Measurements from ENCODE around the gene ST6GALNAC3.

The ST6GALNAC3 gene

DNA sequence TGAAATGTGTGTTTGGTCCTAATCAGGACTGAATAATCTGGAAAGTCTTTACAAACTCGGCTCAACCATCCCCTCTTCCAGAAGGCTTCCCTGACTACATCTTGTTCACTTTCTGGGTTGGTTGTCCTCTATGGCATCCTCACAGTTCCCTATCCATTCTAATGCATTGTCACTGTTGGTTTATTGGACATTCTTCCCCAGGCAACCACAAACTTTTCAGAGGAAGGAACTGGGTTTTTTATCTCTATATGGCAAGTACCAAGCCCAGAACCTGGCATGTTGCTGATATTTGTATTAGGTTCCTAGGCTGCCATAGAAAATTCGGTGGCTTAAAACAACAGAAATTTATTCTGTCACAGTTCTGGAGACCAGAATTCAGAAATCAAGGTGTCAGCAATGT lies 429.2 kb downstream of the ST6GALNAC3 start:
- no peak for DNase-seq
- in situ Hi-C loops (cut with MboI; ENCODE audit: low pct_unique_long_range_greater_than_20kb, low sequenced_read_pairs), result no loop called here

DNA sequence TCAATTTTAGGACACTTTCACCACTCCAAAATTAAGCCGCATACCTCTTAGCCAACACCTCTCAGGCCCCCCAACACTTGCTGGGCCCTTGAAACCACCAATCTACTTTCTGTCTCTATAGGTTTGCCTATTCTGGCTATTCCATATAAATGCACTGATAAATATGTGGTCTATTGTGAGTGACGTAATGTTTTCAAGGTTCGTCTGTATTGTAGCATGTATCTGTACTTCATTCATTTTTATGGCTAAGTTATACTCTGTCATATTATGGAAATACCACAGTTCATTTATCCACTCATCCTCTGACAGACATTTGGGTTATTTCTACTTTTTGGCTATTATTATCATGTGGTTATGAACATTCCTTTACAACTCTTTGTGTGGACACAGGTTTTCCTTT lies 432.8 kb downstream of the ST6GALNAC3 start:
- in situ Hi-C loops (cut with MboI; ENCODE audit: low pct_unique_long_range_greater_than_20kb, low sequenced_read_pairs), result no loop called here
- DNase-seq, result no peak

DNA sequence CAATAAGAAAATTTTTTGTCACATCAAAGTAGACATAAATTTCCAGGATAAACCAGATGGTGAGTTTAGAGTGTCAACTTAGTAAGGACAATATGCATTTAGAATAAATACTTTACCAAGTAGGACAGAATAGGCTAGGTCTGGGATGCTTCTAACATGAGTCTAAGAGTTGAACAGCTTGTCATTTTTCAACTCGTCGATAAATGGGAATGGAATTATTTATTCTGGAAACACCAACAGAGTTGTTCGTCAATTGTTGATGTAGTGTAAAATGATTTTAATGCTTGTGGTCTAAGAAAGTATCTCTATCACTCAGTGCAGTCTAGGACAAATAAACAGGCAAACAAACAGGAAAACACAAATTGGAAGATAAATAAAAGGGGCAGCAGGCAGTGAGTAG lies 434.3 kb downstream of the ST6GALNAC3 start:
- DNase-seq, result no peak
- in situ Hi-C loops (cut with MboI; ENCODE audit: low pct_unique_long_range_greater_than_20kb, low sequenced_read_pairs), result no loop called here

DNA sequence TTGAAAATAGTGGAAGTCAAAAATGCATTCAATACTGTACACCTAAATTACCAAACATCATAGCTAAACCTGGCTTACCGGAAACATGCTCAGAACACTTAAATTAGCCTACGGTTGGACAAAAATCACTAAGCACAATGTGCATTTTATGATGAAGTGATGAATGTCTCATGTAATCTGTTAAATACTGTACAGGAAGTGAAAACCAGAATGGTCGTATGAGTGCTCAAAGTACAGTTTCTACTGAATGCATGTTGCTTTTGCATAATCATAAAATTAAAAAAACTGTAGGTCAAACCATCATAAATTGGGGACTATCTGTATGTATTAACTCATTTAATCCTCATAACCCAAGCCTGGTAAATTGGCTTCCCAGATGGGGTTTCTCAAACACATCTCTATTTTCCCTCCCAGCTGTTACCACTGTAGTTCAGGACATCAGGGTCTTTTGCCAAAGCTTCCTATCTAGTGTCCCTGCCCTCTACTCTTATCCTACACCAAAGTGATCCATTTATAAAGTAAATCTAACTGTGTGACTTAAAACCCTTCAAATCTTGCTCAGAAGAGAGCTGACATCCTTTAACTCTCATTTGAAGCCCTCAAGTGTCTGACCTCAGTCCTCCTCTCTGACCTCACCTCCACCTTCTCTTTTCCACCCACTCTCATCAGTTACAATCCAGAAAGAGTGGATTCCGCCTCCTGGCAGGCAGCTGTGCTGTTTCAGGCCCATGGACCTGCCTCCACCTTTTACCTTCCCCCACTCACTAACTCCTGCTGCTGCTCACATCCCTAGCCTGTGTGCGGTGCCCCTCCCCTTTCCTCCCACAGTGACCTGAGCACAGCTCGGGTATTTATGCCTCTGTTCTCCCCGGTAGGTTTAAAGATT lies 436.4 kb downstream of the ST6GALNAC3 start:
- no peak for DNase-seq
- in situ Hi-C loops (cut with MboI; ENCODE audit: low pct_unique_long_range_greater_than_20kb, low sequenced_read_pairs), result no loop called here

DNA sequence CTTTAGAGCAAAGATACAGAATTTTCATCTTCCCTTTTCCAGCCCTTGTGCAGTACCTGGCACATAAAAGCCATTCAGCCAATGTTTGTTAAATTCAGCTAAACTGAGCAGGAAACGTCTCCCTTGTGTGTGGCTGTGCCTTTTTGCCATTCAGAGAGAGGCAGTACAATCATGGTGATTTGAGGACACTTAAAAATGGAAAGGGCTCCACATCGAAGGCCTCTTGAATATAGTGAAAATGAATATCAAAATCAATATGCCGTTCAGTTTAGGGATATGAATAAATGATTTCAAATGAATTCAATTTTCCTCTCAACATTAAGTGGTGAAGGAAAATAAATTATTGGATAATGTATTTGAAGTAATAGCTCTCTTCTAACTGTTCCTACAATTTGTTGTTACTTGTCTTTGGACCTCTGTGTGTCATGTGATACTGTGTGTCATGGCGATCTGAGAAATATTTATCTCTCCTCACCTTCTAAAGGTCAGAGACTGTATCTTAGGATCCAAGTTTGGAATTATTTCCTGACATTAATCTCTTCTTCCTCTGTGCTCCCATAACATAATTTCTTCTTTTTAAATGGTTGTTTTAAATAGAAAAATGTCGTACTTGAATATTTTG lies 437.1 kb downstream of the ST6GALNAC3 start:
- in situ Hi-C loops (cut with MboI; ENCODE audit: low pct_unique_long_range_greater_than_20kb, low sequenced_read_pairs), result no loop called here
- DNase-seq, result no peak

DNA sequence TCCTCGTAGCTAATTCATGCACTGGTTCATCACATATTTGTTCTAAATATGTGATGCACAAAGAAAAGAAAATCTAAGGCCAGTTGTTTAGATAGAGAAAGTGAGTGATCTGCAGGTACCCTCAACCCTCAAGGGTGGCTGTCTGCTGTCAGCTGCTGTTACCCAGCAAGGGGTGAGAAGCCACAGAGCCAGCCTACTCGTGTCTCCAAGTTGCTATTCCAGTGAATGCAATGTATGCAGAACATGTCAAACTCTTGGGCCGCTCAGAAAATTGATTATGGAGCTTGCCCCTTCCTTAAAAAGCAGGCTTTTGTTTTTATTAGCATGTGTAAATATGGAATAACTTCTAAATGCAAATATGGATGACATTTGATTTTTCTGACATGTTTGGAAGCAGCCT lies 456.4 kb downstream of the ST6GALNAC3 start:
- in situ Hi-C loops (cut with MboI; ENCODE audit: low pct_unique_long_range_greater_than_20kb, low sequenced_read_pairs), result no loop called here
- no peak for DNase-seq

DNA sequence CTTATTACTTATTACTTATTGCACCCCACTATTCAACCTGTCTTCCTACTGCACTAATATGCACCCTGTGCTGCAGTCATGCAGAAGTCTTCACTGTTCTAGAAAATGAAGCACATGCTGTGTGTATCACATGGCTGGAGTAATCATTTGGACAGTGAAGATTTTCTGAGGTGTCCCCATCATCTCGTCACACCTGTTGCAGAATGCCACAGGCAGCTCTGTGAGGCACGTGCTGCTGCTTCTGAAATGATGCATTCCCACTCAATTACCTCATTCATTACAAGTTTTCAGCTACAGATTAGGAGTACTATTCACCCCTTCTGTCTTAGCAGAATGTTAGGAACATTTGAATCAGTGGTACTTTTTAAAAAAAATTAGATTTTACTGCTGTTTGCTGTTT lies 467.1 kb downstream of the ST6GALNAC3 start:
- DNase-seq, result no peak
- in situ Hi-C loops (cut with MboI; ENCODE audit: low pct_unique_long_range_greater_than_20kb, low sequenced_read_pairs), result no loop called here

DNA sequence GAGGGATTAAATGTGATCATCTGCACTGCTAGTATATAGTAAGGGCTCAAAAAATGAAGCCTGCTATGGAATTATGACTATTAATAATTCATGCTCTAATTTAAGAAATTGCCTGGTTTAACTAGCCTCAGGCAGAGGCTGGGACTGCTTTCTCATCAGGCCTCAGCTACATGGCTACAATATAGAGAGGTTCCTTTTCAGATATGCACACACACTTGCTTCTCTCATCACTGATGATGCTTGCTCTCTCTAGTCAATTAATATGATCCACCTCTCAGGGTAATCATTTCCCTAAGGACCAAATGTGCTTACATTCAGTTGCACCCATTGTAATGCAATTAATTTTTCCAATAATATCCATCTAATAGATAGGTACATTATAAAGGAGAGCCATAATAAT lies 467.8 kb downstream of the ST6GALNAC3 start:
- in situ Hi-C loops (cut with MboI; ENCODE audit: low pct_unique_long_range_greater_than_20kb, low sequenced_read_pairs), result no loop called here
- DNase-seq, result no peak

DNA sequence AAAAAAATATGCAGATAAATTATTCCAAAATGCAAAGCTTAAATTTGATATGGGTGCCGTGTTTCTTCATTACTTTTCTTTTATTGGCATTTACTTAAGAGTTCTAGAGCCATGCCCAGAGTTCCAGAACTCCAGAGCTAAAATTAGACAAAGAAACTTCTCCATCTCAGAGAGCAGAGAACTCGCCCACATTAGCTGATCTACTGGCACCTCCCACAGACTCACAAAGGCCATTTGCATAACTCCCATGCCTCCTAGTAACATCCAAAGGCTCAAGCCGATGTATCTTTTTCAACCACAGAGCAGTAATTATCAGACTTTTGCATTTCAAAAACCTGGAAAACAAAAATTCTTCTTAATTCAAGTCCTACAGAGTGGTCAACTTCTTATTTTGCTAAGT lies 468.9 kb downstream of the ST6GALNAC3 start:
- DNase-seq, result no peak
- in situ Hi-C loops (cut with MboI; ENCODE audit: low pct_unique_long_range_greater_than_20kb, low sequenced_read_pairs), result no loop called here

DNA sequence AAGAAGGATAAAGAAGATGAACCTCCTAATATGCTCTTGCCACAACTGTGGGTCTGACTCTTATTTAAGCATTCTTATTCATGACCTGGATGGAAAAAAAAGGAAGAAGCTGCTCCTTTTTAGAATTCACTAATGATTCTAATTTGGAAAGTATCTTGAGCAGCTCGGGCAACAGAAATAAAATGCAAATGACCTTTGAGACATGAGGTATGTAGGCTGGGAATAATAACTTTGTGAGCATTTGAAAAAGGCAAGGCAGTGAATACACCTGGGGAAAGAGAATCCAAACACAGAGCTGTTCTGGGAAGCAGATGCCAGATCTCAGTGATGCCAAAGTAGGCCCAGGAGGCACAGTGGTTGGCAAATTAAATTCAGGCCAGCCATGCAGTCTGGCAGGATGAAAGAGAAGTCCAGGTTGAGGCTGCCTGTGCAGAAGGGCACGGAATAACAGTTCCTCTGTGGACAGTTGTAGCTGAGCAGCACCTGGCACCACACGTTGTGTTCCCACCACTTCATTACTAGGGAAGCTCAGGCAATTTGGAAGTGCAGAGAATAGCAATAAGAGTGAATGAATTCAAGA lies 471.9 kb downstream of the ST6GALNAC3 start:
- DNase-seq, result no peak
- in situ Hi-C loops (cut with MboI; ENCODE audit: low pct_unique_long_range_greater_than_20kb, low sequenced_read_pairs), result no loop called here

DNA sequence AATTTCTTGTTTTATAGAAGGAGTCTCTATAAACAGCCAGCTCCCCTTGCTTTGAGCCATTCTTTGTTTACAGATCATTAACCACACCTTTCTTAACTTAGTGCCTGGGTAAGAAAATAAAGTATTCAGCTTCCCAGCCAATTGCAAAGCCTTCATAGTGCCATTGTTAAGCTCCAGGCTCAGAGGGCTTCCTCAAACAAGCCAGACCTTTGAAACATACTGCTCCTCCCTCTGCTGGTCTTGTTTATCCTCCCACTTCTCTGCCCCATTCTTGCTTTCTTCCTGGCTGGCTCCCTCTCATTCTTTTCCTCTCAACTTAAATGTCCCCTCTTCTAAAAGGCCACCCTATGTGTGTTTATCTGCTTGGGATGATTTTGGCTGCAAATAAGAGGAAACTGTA lies 473.4 kb downstream of the ST6GALNAC3 start:
- in situ Hi-C loops (cut with MboI; ENCODE audit: low pct_unique_long_range_greater_than_20kb, low sequenced_read_pairs), result no loop called here
- DNase-seq, result no peak

DNA sequence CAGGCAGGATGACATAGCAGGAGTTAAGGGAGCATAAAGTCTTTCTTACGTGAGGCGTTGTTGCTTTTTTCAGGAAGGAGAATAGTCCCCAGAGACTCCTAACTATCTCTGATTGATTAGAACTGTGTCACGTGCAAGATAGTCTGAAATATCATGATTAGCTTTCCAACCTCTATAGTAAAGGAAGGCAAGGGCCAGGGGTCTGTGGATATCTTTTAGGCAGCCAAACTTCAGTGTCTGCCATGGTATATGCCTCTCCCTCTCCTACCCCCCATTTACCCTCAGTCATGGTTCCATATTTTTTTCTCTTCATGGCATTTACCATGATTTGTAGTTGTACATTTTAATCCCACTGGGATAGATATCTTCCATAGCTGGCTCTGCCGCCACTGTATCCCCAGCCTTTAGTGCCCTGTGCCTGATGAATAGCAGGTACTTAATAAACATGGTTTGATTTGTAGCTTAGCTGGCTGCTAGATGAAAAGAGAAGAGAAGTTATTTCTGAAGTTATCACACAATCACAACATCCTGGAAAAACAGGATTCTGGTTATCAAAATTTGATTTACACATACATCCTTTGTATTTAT lies 474.1 kb downstream of the ST6GALNAC3 start:
- in situ Hi-C loops (cut with MboI; ENCODE audit: low pct_unique_long_range_greater_than_20kb, low sequenced_read_pairs), result no loop called here
- DNase-seq, result no peak

DNA sequence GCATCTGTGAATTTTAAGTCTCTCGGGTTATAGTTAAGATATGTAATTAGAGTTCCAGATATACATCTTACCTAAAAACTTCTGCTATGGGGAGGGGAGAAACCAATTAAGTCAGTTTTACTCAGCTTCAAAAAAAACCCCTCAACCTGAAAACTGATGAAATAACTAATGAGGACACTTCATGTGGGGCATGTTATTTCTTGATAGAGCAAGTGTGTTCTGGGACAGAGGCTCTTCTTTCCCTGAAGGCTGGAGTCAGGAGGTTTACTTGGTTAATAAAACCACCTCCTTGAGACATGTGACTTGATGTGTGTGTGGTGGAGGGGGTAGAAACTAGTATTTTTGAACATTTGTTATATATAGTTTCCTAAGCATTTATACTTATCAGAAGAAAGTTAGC lies 479.7 kb downstream of the ST6GALNAC3 start:
- no peak for DNase-seq
- in situ Hi-C loops (cut with MboI; ENCODE audit: low pct_unique_long_range_greater_than_20kb, low sequenced_read_pairs), result no loop called here

DNA sequence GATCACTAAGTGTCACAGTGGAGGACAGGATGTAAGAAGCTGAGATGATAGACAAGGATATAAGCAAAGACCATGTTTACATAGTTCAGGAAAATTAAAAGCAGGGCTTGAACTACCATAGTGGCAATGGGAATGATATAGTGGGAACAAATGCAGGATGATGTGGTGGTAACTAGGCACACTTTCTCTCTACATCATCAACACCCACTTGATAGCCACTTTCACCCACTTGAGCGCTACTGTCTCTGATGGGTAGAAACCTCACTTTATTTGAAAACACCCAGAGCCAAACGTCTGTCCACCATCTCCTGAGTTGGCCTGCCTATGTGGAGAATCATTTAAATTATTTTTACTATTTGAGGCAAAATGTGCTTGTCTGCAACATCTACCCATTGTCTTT lies 487.7 kb downstream of the ST6GALNAC3 start:
- no peak for DNase-seq
- in situ Hi-C loops (cut with MboI; ENCODE audit: low pct_unique_long_range_greater_than_20kb, low sequenced_read_pairs), result no loop called here

DNA sequence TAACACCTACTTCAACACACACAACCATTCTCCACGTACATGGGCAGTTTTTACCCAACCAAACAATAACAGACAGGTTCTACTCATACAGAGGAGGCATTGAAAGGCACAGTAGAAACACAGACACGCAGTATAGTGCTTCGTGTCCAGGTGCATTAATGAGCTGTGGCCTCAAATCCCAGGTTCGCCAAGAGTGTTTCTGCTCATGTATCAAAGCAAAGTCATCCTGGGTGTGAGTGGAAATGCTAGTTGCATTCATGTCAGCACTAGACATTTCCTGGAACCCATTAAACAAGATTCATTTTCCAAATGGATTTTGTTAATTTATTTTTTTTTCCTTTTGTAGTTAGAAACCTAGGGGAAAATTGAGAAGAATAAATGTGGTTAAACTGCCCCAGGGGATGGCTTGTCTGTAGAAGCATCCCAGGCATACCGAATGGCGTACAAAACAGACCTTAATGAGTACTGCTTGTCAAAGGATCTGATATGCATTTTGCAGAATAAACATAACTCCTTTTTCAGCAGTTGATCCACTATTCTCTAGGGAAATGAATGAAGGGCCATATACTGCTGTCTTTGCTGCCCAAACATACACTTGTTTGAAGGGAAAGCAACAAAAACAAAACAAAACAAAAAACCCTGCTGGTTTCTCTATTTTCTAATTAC lies 494.2 kb downstream of the ST6GALNAC3 start:
- DNase-seq, result no peak
- in situ Hi-C loops (cut with MboI; ENCODE audit: low pct_unique_long_range_greater_than_20kb, low sequenced_read_pairs), result no loop called here

DNA sequence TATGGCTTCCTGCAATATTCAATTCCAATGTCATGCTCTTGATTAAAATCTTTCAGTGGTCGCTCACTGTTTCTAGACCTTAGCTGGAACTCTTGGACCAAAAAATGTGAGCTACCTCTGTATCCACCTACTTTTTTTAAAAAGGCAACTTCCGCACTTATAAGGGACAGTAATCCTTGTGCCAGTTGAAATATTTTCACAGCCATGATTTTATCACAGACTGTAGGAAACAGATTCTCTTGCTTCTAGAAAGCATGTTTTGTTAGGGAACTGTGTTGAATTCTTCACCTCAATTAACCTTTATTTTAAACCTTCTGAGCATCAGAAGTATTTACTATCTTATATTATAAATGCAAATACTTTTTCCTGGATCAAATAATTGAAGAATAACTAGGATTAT lies 496.7 kb downstream of the ST6GALNAC3 start:
- DNase-seq, result no peak
- in situ Hi-C loops (cut with MboI; ENCODE audit: low pct_unique_long_range_greater_than_20kb, low sequenced_read_pairs), result no loop called here

DNA sequence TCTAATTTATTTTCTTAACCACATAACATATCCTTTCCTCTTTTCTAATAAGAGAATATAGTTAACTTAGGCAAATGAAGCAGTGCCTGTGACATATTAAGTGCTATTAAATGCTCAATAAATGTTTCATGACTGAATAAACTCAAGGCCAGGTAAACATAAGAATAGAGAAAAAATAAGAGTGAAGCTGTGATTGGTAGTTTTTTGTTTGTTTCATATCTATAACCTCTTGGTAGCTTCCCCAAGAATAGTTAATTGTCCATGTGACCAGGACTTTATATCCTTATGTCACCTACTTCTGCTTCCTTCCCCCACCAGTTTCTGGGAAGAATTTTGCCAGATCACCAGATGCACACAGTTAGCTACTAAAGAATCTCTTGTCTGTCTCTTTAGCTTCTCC lies 497.7 kb downstream of the ST6GALNAC3 start:
- DNase-seq, result no peak
- in situ Hi-C loops (cut with MboI; ENCODE audit: low pct_unique_long_range_greater_than_20kb, low sequenced_read_pairs), result no loop called here

DNA sequence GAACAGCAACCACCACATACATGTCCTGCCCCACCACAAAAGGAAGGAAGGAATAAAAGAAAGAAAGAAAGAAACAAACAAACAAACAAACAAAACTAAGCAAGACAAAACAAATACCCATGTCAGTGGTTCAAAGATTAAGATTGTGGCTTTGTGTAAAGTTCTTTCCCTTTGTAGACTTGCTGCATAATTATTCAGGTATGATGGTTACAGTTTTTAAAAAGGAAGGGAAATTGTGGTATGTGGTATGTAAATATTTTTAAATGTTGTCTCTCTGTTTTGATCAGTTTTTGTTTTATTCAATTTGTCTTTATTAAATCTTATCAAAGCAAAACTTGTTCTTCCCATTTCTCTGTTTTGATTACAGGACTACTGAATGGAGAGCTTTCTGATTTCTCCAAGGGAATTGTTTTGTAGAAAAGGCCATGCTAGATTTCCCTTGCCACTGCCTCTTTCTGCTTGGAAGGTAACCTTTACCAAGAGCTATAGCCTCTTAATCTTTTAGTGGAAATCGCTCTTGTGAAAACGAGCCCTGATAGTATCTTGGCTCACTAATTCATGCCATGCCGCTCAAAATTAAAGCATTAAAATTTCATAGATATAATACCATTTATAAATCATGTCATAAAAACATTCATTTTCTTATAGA lies 502.5 kb downstream of the ST6GALNAC3 start:
- no peak for DNase-seq
- in situ Hi-C loops (cut with MboI; ENCODE audit: low pct_unique_long_range_greater_than_20kb, low sequenced_read_pairs), result no loop called here

DNA sequence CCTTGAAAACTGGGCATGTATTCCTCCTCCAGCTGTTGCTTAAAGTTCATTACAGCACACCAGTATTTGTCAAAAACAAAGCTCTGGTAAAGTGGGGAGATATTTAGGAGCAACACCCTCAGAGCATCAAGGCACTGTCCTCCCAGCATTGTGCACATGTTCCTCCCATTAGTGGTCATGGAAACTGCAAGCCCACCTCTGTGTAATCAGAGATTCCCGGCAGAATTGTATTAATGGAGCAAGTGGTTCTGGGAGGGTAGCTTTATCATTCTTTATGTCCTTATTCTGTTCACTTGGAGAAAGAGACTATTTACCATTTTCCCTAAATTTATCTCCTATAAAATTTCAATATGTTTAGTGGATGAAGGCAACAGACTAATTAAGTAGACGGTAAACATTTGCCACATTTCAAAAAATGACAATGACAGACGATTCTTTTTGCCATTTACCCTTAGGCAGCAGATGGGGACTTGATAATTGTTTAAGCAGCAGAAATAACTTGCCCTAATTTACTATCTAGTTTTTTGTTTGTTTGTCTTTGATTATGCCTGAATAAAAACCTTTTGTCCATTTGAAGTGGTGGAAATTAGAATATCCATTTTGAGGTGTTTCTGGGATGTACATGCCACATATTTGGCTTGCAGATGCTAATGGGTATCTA lies 503.1 kb downstream of the ST6GALNAC3 start:
- DNase-seq, result no peak
- in situ Hi-C loops (cut with MboI; ENCODE audit: low pct_unique_long_range_greater_than_20kb, low sequenced_read_pairs), result no loop called here
